ENCODE measurements around the gene PEX6.
A peak's percentile ranks its signal among the peaks of the same experiment; 100 is the strongest.

The PEX6 gene

DNA sequence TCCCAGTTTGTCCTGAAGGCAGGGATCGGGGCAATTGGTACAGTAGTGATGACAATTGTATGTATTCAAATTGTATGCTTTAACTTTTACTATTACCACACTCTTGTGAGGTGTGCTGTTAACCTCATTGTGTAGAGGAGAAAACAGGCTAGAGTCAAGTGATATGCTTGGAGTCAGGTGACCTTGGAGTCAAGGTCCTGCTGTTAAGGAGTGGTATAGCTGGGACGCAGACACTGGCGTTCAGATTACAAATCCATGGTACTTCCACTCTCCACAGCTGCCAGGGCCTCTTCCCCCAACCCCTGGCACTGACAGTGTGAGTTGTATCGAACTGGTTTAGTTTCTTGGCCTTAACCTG lies 39.2 kb downstream of the PEX6 start:
- no peak for DNase-seq (ENCODE audit: insufficient read length)
- TF ChIP-seq POLR2A (IDR thresholded peaks at IDR 0.05; ENCODE audit: low read depth, low read length) (no peak; the same call in 1 of the 2 replicates), POLR2AphosphoS5 (IDR thresholded peaks at IDR 0.05; ENCODE audit: low read depth, low read length) (no peak), TAF1 (IDR thresholded peaks at IDR 0.05; ENCODE audit: borderline replicate concordance, low read depth, low read length) (no peak)
- FAIRE-seq = no peak

DNA sequence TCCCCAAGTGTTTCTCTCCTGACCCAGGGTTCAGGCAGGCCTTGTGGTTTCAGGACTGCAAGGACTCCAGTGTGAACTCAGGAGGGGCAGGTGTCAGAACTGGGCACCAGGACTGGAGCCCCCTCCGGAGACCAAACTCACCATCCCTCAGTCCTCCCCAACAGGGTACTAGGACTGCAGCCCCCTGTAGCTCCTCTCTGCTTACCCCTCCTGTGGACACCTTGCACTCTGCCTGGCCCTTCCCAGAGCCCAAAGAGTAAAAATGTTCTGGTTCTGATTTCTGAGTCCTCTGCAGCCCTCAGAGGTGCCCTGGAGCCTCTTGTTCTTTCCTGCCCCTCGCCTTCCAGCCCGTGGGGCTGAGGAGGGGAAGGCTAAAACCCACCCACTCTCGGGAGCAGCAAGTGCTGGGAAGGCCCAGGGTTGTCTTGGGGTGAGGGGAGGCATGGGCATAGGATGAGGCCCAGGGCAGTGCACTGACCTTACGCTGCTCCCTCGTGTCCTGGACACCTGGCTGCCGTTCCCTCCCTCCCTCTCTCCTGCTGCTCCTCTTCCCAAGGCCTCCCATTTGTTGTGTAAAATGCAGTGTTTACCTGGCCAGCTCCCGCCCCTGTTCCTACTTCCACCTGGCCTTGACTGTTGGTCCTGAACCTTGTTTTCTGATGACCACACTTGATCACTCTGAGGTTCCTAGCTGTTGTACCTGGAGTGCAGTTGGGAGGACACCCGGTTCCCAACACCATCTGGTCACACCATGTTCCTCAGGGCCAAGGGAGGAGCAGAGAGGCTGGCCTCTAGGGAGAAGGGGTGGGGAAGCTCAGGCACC lies 39.8 kb downstream of the PEX6 start:
- no peak for DNase-seq (ENCODE audit: insufficient read length)
- no peak for TF ChIP-seq TAF1 (IDR thresholded peaks at IDR 0.05; ENCODE audit: borderline replicate concordance, low read depth, low read length)
- no peak; the same call in none of the 2 replicates for TF ChIP-seq POLR2A (IDR thresholded peaks at IDR 0.05; ENCODE audit: low read depth, low read length)
- peak; percentile 37; the same call in 1 of the 2 replicates for TF ChIP-seq POLR2AphosphoS5 (IDR thresholded peaks at IDR 0.05; ENCODE audit: low read depth, low read length)
- no peak for FAIRE-seq

- no peak; the same call in 1 of the 2 replicates for TF ChIP-seq POLR2A (IDR thresholded peaks at IDR 0.05; ENCODE audit: low read depth, low read length)
- TF ChIP-seq POLR2AphosphoS5 (IDR thresholded peaks at IDR 0.05; ENCODE audit: low read depth, low read length) = peak; percentile 16; the same call in 1 of the 2 replicates
- FAIRE-seq (no peak), DNase-seq (ENCODE audit: insufficient read length) (no peak)
Measured at GRCh38 chr6:42938428-42938796, 40.6 kb downstream of the PEX6 start.

DNA sequence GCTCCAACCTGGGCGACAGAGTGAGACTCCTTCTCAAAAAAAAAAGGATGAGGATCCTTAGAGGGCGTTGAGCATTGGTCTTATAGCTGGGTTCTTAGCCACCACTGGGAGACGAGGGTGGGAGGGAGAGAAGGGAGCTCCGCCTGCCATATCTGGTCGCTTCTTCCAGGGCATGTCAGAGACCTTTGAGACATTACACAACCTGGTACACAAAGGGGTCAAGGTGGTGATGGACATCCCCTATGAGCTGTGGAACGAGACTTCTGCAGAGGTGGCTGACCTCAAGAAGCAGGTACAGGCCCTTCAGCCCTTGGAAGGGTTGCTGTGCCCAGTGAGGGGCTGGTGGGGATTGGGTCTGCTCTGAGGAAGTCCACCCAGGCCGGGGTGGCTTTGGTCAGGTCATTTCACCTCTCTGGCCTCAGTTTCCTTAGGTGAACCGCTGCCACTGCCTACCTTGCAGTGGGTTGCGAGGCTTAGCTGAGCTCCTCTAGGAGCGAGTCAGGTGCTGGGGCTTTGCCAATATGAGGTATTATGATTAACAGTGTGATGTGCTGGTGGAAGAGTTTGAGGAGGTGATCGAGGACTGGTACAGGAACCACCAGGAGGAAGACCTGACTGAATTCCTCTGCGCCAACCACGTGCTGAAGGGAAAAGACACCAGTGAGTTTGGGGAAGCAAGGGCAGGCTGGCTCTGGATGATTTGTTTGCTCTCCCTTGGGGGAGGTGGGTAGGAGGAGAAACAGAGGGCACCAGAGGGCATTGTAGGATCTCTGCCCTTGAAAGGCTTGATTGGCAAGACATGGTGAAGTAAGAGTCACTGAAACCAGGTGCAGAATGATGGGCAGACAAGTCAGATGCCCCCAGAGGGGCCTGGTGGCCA lies 41.2 kb downstream of the PEX6 start:
- TF ChIP-seq POLR2AphosphoS5 (IDR thresholded peaks at IDR 0.05; ENCODE audit: low read depth, low read length) = peak; percentile 34; the same call in 1 of the 2 replicates
- TF ChIP-seq TAF1 (IDR thresholded peaks at IDR 0.05; ENCODE audit: borderline replicate concordance, low read depth, low read length) = no peak
- TF ChIP-seq POLR2A (IDR thresholded peaks at IDR 0.05; ENCODE audit: low read depth, low read length) = peak; percentile 49
- DNase-seq (ENCODE audit: insufficient read length) (no peak), FAIRE-seq (no peak)

- no peak for FAIRE-seq
- DNase-seq (ENCODE audit: insufficient read length) = no peak
- TF ChIP-seq POLR2A (IDR thresholded peaks at IDR 0.05; ENCODE audit: low read depth, low read length) = no peak
- no peak for TF ChIP-seq TAF1 (IDR thresholded peaks at IDR 0.05; ENCODE audit: borderline replicate concordance, low read depth, low read length)
- TF ChIP-seq POLR2AphosphoS5 (IDR thresholded peaks at IDR 0.05; ENCODE audit: low read depth, low read length) = no peak
Measured at GRCh38 chr6:42936398-42936797, 42.6 kb downstream of the PEX6 start.

DNA sequence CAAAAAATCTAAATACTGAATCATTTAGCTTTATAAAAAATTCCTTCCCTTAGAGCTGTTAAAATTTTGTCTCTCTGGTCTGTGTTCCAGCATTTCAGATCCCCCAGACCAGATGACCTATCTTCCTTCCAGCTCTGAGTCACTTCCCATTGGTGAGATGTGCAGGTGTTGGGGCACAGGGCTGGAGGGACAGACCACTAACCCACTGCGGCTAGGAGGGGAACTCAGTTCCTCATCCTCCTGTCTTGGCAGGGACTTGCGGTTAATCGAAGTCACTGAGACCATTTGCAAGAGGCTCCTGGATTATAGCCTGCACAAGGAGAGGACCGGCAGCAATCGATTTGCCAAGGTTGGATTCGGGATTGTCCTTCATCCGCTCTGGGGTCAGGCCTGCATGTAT lies 43.7 kb downstream of the PEX6 start:
- DNase-seq (ENCODE audit: insufficient read length) (no peak), FAIRE-seq (no peak)
- no peak for TF ChIP-seq POLR2AphosphoS5 (IDR thresholded peaks at IDR 0.05; ENCODE audit: low read depth, low read length)
- no peak for TF ChIP-seq POLR2A (IDR thresholded peaks at IDR 0.05; ENCODE audit: low read depth, low read length)
- TF ChIP-seq TAF1 (IDR thresholded peaks at IDR 0.05; ENCODE audit: borderline replicate concordance, low read depth, low read length) = no peak

- FAIRE-seq (no peak), DNase-seq (ENCODE audit: insufficient read length) (no peak)
- TF ChIP-seq POLR2A (IDR thresholded peaks at IDR 0.05; ENCODE audit: low read depth, low read length) = no peak
- TF ChIP-seq POLR2AphosphoS5 (IDR thresholded peaks at IDR 0.05; ENCODE audit: low read depth, low read length) = peak; percentile 4; the same call in 1 of the 2 replicates
Measured at GRCh38 chr6:42933205-42933604, 45.8 kb downstream of the PEX6 start.

DNA sequence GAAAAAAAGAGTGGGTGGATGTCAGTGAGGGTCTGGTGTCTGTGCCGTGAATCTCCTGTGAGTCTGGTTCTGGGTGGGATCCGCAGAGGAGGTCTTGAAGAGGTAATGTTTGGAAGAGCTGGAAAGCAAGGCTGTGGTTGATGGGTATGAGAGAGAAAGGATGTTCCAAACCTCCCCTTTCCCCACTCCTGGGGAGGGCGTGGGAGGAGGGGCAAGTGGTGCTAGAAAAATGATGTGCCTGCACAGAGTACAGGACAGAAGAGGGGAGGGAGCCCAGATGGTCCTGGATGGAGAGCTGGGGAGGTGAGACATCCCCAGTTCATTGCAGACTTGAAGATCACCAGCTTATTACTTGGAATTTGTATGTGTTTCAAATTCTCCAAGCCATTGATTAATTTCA lies 46.6 kb downstream of the PEX6 start:
- no peak for FAIRE-seq
- TF ChIP-seq POLR2A (IDR thresholded peaks at IDR 0.05; ENCODE audit: low read depth, low read length) (no peak), POLR2AphosphoS5 (IDR thresholded peaks at IDR 0.05; ENCODE audit: low read depth, low read length) (no peak), TAF1 (IDR thresholded peaks at IDR 0.05; ENCODE audit: borderline replicate concordance, low read depth, low read length) (no peak)
- no peak for DNase-seq (ENCODE audit: insufficient read length)

GRCh38 chr6:42929821-42930360 lies 49.1 kb downstream of the PEX6 start:
- FAIRE-seq (peak; percentile 89), DNase-seq (ENCODE audit: insufficient read length) (peak; percentile 60)

DNA sequence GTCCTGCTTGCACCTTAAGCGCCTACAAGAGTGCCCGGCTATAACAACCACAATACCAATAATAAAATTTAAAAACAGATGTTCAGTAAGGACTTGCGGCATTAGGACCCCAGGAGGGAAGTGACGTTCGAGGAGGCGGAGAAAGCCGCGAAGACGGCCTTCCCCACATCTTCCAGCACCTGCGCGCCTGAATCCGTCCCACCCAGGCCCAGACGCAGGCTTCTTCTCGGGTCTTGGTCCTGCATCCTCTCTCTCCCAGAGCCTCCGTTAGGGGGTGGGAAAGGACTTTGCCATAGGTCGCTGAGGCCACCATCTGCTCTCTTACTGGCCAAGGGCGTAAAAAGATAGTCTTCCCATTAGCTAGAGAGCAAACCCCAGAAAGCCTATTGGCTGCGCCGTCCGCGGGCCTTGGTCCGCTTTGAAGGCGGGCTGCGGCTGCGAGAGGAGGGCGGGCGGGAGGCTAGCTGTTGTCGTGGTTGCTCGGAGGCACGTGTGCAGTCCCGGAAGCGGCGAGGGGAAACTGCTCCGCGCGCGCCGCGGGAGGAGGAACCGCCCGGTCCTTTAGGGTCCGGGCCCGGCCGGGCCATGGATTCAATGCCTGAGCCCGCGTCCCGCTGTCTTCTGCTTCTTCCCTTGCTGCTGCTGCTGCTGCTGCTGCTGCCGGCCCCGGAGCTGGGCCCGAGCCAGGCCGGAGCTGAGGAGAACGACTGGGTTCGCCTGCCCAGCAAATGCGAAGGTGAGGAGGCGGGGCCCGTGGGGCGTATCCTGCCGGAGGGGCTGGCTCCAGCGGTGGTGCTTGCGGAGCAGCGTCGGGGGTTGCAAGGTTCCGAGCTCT lies 49.8 kb downstream of the PEX6 start, which contains the start of gene CNPY3:
Gene CNPY3, plus strand, starts transcription at position 495 of the 835 bp plus-strand sequence. Its CDS starts 91 bp downstream, at position 586.
- FAIRE-seq = peak; percentile 97
- DNase-seq (ENCODE audit: insufficient read length) = peak; percentile 78
- TF ChIP-seq POLR2AphosphoS5 (IDR thresholded peaks at IDR 0.05; ENCODE audit: low read depth, low read length) = peak; percentile 69
- TF ChIP-seq POLR2A (IDR thresholded peaks at IDR 0.05; ENCODE audit: low read depth, low read length) = peak; percentile 69
- TF ChIP-seq TAF1 (IDR thresholded peaks at IDR 0.05; ENCODE audit: borderline replicate concordance, low read depth, low read length) = peak; percentile 34; the same call in 1 of the 2 replicates

More at GRCh38 chr6:42929821-42930360, 49.1 kb downstream of the PEX6 start:
- peak; percentile 79; the same call in 1 of the 2 replicates for TF ChIP-seq POLR2A (IDR thresholded peaks at IDR 0.05; ENCODE audit: low read depth, low read length)
- TF ChIP-seq TAF1 (IDR thresholded peaks at IDR 0.05; ENCODE audit: borderline replicate concordance, low read depth, low read length) = peak; percentile 56; the same call in 1 of the 2 replicates
- peak; percentile 83 for TF ChIP-seq POLR2AphosphoS5 (IDR thresholded peaks at IDR 0.05; ENCODE audit: low read depth, low read length)

Measured in GM12892 (cell line).